HG02970 (cell line): ENCODE results near the gene P4HA2.
"Not testable (repeated sequence)": the region's sequence is repeated elsewhere in the genome, so short reads cannot be mapped to it uniquely, and the experiment has no call there.

Experiments
- ATAC-seq: cut with Tn5 transposase; IDR thresholded peaks from one replicate; pipeline ENCODE4 v1.9.1; 2021; ENCODE audit warnings: mild to moderate bottlenecking, moderate library complexity, moderate number of reproducible peaks; ENCODE audit not compliant: unreplicated experiment, low FRiP score

Gene P4HA2

DNA sequence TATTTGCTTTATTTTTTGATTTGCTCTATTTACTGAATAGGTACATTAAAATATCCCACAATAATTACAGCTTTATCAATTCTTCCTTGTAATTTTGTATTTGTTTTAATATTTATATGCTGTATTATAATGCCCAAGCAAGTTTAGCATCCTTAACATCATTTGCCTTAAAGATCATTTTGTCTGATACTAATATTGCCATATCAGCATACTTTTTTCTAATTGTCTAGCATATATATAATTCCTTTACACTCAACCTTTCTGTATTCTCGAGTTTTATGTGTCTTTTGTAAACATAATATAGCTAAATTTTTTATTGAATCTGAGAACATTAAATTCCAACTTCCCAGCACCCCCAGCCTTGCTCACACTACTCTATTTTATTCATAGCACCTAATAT lies 64.7 kb downstream of the P4HA2 start:
- no peak for ATAC-seq

DNA sequence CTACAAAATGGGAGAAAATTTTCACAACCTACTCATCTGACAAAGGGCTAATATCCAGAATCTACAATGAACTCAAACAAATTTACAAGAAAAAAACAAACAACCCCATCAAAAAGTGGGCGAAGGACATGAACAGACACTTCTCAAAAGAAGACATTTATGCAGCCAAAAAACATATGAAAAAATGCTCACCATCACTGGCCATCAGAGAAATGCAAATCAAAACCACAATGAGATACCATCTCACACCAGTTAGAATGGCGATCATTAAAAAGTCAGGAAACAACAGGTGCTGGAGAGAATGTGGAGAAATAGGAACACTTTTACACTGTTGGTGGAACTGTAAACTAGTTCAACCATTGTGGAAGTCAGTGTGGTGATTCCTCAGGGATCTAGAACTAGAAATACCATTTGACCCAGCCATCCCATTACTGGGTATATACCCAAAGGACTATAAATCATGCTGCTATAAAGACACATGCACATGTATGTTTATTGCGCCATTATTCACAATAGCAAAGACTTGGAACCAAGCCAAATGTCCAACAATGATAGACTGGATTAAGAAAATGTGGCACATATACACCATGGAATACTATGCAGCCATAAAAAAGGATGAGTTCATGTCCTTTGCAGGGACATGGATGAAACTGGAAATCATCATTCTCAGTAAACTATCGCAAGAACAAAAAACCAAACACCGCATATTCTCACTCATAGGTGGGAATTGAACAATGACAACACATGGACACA lies 65.9 kb downstream of the P4HA2 start:
- not testable (repeated sequence) for ATAC-seq

DNA sequence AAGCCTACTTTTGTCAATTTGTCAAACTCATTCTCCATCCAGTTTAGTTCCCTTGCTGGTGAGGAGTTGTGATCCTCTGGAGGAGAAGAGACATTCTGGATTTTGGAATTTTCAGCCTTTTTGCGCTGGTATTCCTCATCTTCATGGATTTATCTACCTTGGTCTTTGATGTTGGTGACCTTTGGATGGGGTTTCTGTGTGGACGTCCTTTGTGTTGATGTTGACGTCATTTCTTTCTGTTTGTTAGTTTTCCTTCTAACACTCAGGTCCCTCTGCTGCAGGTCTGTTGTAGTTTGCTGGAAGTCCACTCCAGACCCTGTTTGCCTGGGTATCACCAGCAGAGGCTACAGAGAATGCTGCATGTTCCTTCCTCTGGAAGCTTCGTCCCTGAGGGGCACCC lies 71.2 kb downstream of the P4HA2 start:
- ATAC-seq, result no peak

DNA sequence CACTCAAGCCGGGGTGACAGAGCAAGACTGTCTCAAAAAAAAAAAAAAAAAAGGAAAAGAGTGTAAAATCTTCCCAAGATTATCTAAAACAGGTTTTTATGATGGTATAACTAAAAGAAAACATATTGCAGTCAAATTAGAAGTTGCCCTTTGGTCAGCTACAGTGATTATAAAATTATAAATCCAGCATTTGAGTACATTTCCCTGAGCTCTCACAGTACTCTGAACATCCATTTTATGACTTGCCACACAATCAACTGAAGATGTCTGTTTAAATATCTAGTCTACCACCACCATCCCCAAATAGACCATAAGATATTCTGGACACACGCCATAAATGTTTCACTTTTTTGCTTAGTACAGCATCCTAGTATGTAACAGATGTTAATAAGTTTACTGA lies 77.1 kb downstream of the P4HA2 start:
- no peak for ATAC-seq

DNA sequence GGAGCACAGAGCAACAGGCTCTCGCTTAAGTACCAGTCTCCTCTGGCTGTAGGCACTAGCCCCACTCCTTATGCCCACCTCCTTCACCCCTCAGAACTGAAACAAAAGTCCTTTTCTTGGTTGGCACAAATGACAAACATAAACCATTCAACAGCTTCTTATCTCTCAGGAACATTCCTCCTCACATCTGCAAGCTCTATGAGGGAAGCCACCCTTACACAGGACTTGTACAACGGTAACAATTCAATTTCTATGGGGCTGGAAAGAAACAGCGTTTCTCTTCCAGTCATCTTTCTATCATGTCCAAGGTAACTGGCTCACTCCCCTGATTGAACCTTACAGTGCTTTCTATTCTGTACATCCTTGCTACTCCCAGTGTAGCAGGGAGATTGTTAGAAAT lies 80.0 kb downstream of the P4HA2 start:
- no peak for ATAC-seq

DNA sequence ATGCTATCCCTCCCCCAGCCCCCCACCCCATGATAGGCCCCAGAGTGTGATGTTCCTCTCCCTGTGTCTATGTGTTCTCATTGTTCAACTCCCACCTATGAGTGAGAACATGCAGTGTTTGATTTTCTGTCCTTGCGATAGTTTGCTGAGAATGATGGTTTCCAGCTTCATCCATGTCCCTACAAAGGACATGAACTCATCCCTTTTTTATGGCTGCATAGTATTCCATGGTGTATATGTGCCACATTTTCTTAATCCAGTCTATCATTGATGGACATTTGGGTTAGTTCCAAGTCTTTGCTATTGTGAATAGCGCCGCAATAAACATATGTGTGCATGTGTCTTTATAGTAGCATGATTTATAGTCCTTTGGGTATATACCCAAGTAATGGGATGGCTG lies 82.3 kb downstream of the P4HA2 start:
- ATAC-seq, result not testable (repeated sequence)

DNA sequence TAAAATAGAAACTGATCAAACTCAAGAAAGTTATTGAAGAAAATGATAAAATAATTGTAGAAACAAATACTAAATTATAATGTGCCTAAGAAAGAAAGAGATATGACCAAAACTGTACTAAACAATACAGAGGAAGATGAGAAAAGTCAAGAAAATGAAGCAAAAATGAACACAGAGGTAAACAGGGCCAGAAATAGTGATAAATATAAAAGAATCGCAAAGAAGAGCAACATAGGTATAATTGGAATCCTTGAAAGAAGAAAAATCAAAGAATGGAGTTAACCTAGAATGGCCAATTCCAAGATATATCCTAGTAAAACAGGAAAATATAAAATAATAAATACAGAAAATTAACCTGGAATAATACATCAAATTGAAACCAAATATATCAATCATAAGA lies 84.5 kb downstream of the P4HA2 start:
- no peak for ATAC-seq

DNA sequence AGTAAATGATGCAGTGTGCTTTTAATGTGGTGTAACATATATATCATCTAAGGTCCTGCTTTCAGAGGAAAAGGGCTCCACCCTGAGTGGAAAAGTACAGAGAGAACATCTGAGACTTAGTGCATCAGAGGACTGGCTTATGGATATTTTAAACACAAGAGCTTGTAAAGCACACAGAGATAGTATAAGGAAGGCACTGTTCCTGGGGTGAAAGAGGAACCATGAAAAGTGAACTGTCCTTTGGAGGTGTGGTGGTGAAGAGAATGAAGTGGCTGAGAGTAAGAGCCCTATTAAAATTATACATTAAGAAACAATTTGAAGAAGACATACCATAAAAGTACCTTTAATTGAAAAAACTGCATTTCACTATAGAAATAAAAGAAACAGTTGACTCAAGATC lies 85.2 kb downstream of the P4HA2 start:
- ATAC-seq, result no peak
